ENCODE data around the gene TMEM63A.
A peak's percentile ranks its signal among the peaks of the same experiment; 100 is the strongest.

DNA sequence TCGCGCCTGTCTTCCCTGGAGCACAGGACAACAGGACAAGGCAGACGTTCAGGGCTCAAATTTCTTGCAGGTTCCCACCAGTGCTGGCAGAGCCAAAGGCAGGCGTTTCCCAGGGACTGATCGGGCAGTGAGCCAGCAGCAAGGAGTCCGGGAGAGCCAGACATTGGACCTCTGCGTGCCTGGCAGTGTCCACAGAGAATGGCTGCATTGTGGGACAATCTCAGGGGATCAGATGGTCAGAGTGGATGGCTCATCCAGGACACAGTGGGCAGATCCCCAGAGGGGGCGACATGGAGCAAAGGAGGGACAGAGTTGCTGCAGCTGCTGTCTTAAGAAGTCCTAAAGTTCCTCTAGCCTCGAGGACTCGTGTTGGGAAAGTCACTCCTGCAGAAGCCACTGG is 4.6 kb downstream of the TMEM63A start:
- TF ChIP-seq, protein P1, sequence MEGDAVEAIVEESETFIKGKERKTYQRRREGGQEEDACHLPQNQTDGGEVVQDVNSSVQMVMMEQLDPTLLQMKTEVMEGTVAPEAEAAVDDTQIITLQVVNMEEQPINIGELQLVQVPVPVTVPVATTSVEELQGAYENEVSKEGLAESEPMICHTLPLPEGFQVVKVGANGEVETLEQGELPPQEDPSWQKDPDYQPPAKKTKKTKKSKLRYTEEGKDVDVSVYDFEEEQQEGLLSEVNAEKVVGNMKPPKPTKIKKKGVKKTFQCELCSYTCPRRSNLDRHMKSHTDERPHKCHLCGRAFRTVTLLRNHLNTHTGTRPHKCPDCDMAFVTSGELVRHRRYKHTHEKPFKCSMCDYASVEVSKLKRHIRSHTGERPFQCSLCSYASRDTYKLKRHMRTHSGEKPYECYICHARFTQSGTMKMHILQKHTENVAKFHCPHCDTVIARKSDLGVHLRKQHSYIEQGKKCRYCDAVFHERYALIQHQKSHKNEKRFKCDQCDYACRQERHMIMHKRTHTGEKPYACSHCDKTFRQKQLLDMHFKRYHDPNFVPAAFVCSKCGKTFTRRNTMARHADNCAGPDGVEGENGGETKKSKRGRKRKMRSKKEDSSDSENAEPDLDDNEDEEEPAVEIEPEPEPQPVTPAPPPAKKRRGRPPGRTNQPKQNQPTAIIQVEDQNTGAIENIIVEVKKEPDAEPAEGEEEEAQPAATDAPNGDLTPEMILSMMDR (IDR thresholded peaks at IDR 0.05 in 4 of 5, conservative IDR thresholded peaks at IDR 0.05 in 1 of 5): peak; percentile 26 to 70 (median 44)
- TF ChIP-seq POLR2A (IDR thresholded peaks at IDR 0.05): no peak
